ENCODE results near the gene DLGAP1.

DLGAP1 gene

DNA sequence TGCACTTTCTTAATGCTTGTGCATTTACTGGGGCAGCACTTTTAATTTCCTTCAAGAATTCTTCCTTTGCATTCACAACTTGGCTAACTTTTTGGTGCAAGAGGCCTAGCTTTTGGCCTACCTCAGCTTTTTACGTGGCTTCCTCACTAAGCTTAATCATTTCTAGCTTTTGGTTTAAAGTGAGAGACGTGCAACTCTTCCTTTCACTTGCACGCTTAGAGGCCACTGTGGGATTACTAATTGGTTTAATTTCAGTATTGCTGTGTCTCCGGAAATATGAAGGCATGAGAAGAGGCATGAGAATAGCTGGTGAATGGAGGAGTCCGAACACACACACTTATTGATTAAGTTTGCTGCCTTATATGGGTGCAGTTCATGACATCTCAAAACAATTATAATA, 354.1 kb downstream of the DLGAP1 start (continued):
- no peak for TF ChIP-seq PPARA (CRISPR knock-in tag; IDR thresholded peaks at IDR 0.05; ENCODE audit: borderline replicate concordance)
- TF ChIP-seq GLIS3 (CRISPR knock-in tag; IDR thresholded peaks at IDR 0.05) = no peak
- TF ChIP-seq CSDC2 (CRISPR knock-in tag; IDR thresholded peaks at IDR 0.05) = no peak

GRCh38 chr18:4096486-4096885, 358.6 kb downstream of the DLGAP1 start:
- TF ChIP-seq ISL1 (CRISPR knock-in tag; IDR thresholded peaks at IDR 0.05) (no peak), PPARA (CRISPR knock-in tag; IDR thresholded peaks at IDR 0.05; ENCODE audit: borderline replicate concordance) (no peak), ZFP30 (CRISPR knock-in tag; IDR thresholded peaks at IDR 0.05) (no peak), BACH2 (CRISPR knock-in tag; IDR thresholded peaks at IDR 0.05; ENCODE audit: borderline replicate concordance) (no peak), SNAI2 (CRISPR knock-in tag; IDR thresholded peaks at IDR 0.05) (no peak), CSDC2 (CRISPR knock-in tag; IDR thresholded peaks at IDR 0.05) (no peak), GLIS3 (CRISPR knock-in tag; IDR thresholded peaks at IDR 0.05) (no peak), CREB5 (CRISPR knock-in tag; IDR thresholded peaks at IDR 0.05; ENCODE audit: low read depth) (no peak), ARNTL (CRISPR knock-in tag; IDR thresholded peaks at IDR 0.05; ENCODE audit: borderline replicate concordance, low read depth) (no peak), RARB (CRISPR knock-in tag; IDR thresholded peaks at IDR 0.05) (no peak), ZFP3 (CRISPR knock-in tag; IDR thresholded peaks at IDR 0.05) (no peak)
- TF ChIP-seq, protein P1, sequence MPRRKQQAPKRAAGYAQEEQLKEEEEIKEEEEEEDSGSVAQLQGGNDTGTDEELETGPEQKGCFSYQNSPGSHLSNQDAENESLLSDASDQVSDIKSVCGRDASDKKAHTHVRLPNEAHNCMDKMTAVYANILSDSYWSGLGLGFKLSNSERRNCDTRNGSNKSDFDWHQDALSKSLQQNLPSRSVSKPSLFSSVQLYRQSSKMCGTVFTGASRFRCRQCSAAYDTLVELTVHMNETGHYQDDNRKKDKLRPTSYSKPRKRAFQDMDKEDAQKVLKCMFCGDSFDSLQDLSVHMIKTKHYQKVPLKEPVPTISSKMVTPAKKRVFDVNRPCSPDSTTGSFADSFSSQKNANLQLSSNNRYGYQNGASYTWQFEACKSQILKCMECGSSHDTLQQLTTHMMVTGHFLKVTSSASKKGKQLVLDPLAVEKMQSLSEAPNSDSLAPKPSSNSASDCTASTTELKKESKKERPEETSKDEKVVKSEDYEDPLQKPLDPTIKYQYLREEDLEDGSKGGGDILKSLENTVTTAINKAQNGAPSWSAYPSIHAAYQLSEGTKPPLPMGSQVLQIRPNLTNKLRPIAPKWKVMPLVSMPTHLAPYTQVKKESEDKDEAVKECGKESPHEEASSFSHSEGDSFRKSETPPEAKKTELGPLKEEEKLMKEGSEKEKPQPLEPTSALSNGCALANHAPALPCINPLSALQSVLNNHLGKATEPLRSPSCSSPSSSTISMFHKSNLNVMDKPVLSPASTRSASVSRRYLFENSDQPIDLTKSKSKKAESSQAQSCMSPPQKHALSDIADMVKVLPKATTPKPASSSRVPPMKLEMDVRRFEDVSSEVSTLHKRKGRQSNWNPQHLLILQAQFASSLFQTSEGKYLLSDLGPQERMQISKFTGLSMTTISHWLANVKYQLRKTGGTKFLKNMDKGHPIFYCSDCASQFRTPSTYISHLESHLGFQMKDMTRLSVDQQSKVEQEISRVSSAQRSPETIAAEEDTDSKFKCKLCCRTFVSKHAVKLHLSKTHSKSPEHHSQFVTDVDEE (CRISPR knock-in tag; IDR thresholded peaks at IDR 0.05) = no peak
- no peak for ATAC-seq

DNA sequence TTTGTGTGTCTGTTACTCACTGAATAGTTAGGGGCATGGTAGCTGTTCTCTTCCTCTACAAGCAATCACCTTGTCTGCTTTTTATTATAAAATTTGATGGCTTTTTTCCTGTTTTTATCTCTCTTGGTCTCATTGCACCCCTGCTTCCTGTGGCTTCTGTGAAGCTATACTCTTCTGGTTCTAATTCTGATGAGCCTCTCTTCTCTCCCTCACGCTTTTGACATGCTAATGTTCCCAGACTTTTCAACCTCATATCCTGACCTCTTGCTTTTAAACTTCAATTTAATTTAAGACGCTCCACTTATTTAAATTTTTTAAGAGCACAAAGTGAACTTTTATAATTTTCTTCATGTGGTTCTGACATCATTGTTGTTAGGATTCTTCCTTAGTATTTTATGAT, 361.4 kb downstream of the DLGAP1 start:
- TF ChIP-seq RARB (CRISPR knock-in tag; IDR thresholded peaks at IDR 0.05) (no peak), ISL1 (CRISPR knock-in tag; IDR thresholded peaks at IDR 0.05) (no peak), ZNF565 (CRISPR knock-in tag; conservative IDR thresholded peaks at IDR 0.05; ENCODE audit: low read depth) (no peak), TCF4 (CRISPR knock-in tag; IDR thresholded peaks at IDR 0.05; ENCODE audit: borderline replicate concordance) (no peak)
- ATAC-seq = no peak

DNA sequence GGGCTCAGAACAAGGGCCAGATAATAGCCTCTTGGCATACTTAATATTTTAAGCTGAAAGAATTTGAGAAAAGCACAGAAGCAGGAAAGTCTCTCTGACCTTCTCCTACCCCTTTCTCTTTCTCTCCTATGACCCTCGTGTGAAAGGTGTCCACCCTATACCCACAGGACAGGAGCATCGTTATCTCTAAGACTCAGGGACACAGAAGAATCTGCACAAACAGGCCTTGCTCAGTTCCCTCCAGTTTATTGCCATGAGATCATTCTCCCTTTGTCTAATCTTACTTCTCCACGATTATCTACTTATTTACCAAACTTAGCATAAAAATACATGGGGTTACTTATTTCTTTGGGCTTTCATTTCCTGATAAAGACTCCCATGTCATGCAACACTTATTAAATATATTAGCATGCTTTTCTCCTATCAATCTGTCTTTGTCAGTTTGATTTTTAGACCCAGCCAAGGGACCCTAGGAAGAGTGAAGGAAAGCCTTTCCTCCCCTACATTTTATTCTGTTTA, 370.7 kb downstream of the DLGAP1 start:
- no peak for ATAC-seq
- TF ChIP-seq ZFP30 (CRISPR knock-in tag; IDR thresholded peaks at IDR 0.05) (no peak), ZNF565 (CRISPR knock-in tag; conservative IDR thresholded peaks at IDR 0.05; ENCODE audit: low read depth) (no peak), GLIS3 (CRISPR knock-in tag; IDR thresholded peaks at IDR 0.05) (no peak), OSR1 (CRISPR knock-in tag; IDR thresholded peaks at IDR 0.05) (no peak), CSDC2 (CRISPR knock-in tag; IDR thresholded peaks at IDR 0.05) (no peak), PPARA (CRISPR knock-in tag; IDR thresholded peaks at IDR 0.05; ENCODE audit: borderline replicate concordance) (no peak), ESRRG (CRISPR knock-in tag; IDR thresholded peaks at IDR 0.05) (no peak), BACH2 (CRISPR knock-in tag; IDR thresholded peaks at IDR 0.05; ENCODE audit: borderline replicate concordance) (no peak), ZC3H10 (CRISPR knock-in tag; IDR thresholded peaks at IDR 0.05) (no peak), ZNF70 (CRISPR knock-in tag; IDR thresholded peaks at IDR 0.05) (no peak), ZFP3 (CRISPR knock-in tag; IDR thresholded peaks at IDR 0.05) (no peak), SNAI2 (CRISPR knock-in tag; IDR thresholded peaks at IDR 0.05) (no peak), TOX (CRISPR knock-in tag; IDR thresholded peaks at IDR 0.05; ENCODE audit: borderline replicate concordance) (no peak)
- TF ChIP-seq, protein P1 (CRISPR knock-in tag; IDR thresholded peaks at IDR 0.05) = no peak
- TF ChIP-seq, protein P2, sequence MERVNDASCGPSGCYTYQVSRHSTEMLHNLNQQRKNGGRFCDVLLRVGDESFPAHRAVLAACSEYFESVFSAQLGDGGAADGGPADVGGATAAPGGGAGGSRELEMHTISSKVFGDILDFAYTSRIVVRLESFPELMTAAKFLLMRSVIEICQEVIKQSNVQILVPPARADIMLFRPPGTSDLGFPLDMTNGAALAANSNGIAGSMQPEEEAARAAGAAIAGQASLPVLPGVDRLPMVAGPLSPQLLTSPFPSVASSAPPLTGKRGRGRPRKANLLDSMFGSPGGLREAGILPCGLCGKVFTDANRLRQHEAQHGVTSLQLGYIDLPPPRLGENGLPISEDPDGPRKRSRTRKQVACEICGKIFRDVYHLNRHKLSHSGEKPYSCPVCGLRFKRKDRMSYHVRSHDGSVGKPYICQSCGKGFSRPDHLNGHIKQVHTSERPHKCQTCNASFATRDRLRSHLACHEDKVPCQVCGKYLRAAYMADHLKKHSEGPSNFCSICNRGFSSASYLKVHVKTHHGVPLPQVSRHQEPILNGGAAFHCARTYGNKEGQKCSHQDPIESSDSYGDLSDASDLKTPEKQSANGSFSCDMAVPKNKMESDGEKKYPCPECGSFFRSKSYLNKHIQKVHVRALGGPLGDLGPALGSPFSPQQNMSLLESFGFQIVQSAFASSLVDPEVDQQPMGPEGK (CRISPR knock-in tag; IDR thresholded peaks at IDR 0.05; ENCODE audit: borderline replicate concordance) = no peak

Measured in SK-N-SH treated with all-trans-retinoic acid at 6 μM for 48 hours (cell line).